OCI-LY7 (cell line): ENCODE measurements around the gene EHD3. TPM values are rescaled to one million over a fixed set of nuclear protein-coding genes. Genes with fewer than 3 reads are reported as not detected.

Experiments
- Bru-seq: library from RNA; stranded (reverse); fragments of 400-500 nt; gene quantifications from one replicate; lab custom pipeline; 2021; lab: Mats Ljungman, UMichigan
- BruChase-seq, 2 experiments: library from RNA; stranded (reverse); fragments of 400-500 nt; gene quantifications; one replicate each; lab custom pipeline; 2021; lab: Mats Ljungman, UMichigan
- BruUV-seq: library from RNA; stranded (reverse); fragments of 400-500 nt; replicated peaks from 2 replicates; lab custom pipeline; 2021; lab: Mats Ljungman, UMichigan
- CTCF ChIA-PET: fragments of 300-600 bp; sonication (Branson Sonifier 250); formaldehyde crosslinking; loops from one replicate; lab custom pipeline; 2022; ENCODE audit warnings: antibody characterized with exemption; ENCODE audit not compliant: unreplicated experiment; lab: Charles Lee
- POLR2A ChIA-PET: fragments of 300-600 bp; sonication (Branson Sonifier 250); formaldehyde crosslinking; loops from one replicate; lab custom pipeline; 2022; ENCODE audit warnings: antibody characterized with exemption; lab: Charles Lee
- DNase-seq: peaks from one replicate; pipeline ENCODE4 v3.0.0-alpha.2; 2015; ENCODE audit warnings: low spot score
- H2AFZ ChIP-seq: fragments of 200-600 bp; sonication (generic), shearing (Covaris generic); 2 replicates; pipeline ENCODE4 v1.6.1; 2014; ENCODE audit warnings: mild to moderate bottlenecking, antibody characterized with exemption, low read length, moderate library complexity
- H3K27ac ChIP-seq: fragments of 200-600 bp; sonication (generic); 2 replicates; pipeline ENCODE4 v1.5.1; 2014; ENCODE audit warnings: mixed run types, low read depth, mild to moderate bottlenecking, moderate library complexity, low read length, inconsistent platforms; ENCODE audit not compliant: poor library complexity, severe bottlenecking
- H3K36me3 ChIP-seq: fragments of 200-600 bp; sonication (generic); 2 replicates; pipeline ENCODE4 v1.6.1; 2014; ENCODE audit warnings: mild to moderate bottlenecking, antibody characterized with exemption, low read length, moderate library complexity, mixed read lengths; ENCODE audit not compliant: insufficient read depth
- H3K4me1 ChIP-seq: fragments of 200-600 bp; sonication (generic); 2 replicates; pipeline ENCODE4 v1.5.1; 2014; ENCODE audit warnings: mild to moderate bottlenecking, low read length; ENCODE audit not compliant: insufficient read depth, poor library complexity, severe bottlenecking
- H3K4me2 ChIP-seq: fragments of 200-600 bp; sonication (generic); 2 replicates; pipeline ENCODE4 v1.6.1; 2014; ENCODE audit warnings: mild to moderate bottlenecking, low read length
- H3K4me3 ChIP-seq: fragments of 200-600 bp; sonication (generic); 2 replicates; pipeline ENCODE4 v1.5.1; 2014; ENCODE audit warnings: mild to moderate bottlenecking, low read depth, low read length; ENCODE audit not compliant: poor library complexity, severe bottlenecking
- H3K79me2 ChIP-seq: fragments of 200-600 bp; sonication (generic); 2 replicates; pipeline ENCODE4 v1.6.1; 2016; ENCODE audit warnings: low read depth, mild to moderate bottlenecking, low read length, moderate library complexity, mixed read lengths; ENCODE audit not compliant: insufficient read depth
- H3K9me2 ChIP-seq: fragments of 200-600 bp; sonication (generic); 2 replicates; pipeline ENCODE4 v1.6.1; 2016; ENCODE audit warnings: mild to moderate bottlenecking, low read length, mixed read lengths; ENCODE audit not compliant: insufficient read depth
- H3K9me3 ChIP-seq: fragments of 200-600 bp; sonication (generic); 2 replicates; pipeline ENCODE4 v1.6.1; 2014; ENCODE audit warnings: mild to moderate bottlenecking, mixed run types, low read length, mixed read lengths
- H4K20me1 ChIP-seq: fragments of 200-600 bp; sonication (generic); 2 replicates; pipeline ENCODE4 v1.6.1; 2014; ENCODE audit warnings: mild to moderate bottlenecking, antibody characterized with exemption, low read length, moderate library complexity, mixed read lengths; ENCODE audit not compliant: insufficient read depth
- EZH2phosphoT487 ChIP-seq: fragments of 200-600 bp; sonication (generic); IDR thresholded peaks from 2 replicates; pipeline ENCODE4 v1.6.1; 2018; ENCODE audit warnings: low read depth, borderline replicate concordance, mild to moderate bottlenecking, mixed run types, antibody characterized with exemption, low read length, moderate library complexity, mixed read lengths
- intact Hi-C: fragments of 100-400 bp; cut with micrococcal nuclease; formaldehyde crosslinking; loops from one replicate; pipeline ENCODE4 v1.10.0; 2022; ENCODE audit not compliant: unreplicated experiment
- long read RNA-seq: library from polyadenylated mRNA; stranded (forward); transcript quantifications from one replicate; pipeline ENCODE4 v2.0.0, GENCODE V29; 2022
- total RNA-seq, 2 experiments: library from RNA; depleted of rRNA in 1 of 2; stranded (reverse); fragments of >200 nt in 1 of 2; shearing (Covaris generic) in 1 of 2; gene quantifications; 2 replicates each; pipeline ENCODE4 v1.2.3, GENCODE V29; 2014 to 2022
- TF ChIP-seq, protein P1 (sequence below): fragments of 200-600 bp; sonication (generic); conservative IDR thresholded peaks from 2 replicates; pipeline ENCODE4 v1.5.1; 2014; ENCODE audit warnings: mild to moderate bottlenecking, antibody characterized with exemption, low read length, moderate library complexity, mixed read lengths

Gene EHD3
- total RNA-seq (2014; rRNA removed; shearing (Covaris generic)) (0.73 and 0.98 TPM in 2 replicates), total RNA-seq (2022) (2.5 and 3.4 TPM in 2 replicates), Bru-seq, nascent RNA (percentile 44 among the genes with signal in this experiment), BruChase-seq, experiment 1, labeled RNA remaining after a 6-hour chase (percentile 40 among the genes with signal in this experiment), BruChase-seq, experiment 2, labeled RNA remaining after a 2-hour chase (percentile 43 among the genes with signal in this experiment)
- long read RNA-seq, full-length matches to known transcripts, result 4 of 12 reads
- long read RNA-seq, partial matches to known transcripts, result 6 of 12 reads
- long read RNA-seq, other reads (novel, unspliced or antisense), result 2 of 12 reads

DNA sequence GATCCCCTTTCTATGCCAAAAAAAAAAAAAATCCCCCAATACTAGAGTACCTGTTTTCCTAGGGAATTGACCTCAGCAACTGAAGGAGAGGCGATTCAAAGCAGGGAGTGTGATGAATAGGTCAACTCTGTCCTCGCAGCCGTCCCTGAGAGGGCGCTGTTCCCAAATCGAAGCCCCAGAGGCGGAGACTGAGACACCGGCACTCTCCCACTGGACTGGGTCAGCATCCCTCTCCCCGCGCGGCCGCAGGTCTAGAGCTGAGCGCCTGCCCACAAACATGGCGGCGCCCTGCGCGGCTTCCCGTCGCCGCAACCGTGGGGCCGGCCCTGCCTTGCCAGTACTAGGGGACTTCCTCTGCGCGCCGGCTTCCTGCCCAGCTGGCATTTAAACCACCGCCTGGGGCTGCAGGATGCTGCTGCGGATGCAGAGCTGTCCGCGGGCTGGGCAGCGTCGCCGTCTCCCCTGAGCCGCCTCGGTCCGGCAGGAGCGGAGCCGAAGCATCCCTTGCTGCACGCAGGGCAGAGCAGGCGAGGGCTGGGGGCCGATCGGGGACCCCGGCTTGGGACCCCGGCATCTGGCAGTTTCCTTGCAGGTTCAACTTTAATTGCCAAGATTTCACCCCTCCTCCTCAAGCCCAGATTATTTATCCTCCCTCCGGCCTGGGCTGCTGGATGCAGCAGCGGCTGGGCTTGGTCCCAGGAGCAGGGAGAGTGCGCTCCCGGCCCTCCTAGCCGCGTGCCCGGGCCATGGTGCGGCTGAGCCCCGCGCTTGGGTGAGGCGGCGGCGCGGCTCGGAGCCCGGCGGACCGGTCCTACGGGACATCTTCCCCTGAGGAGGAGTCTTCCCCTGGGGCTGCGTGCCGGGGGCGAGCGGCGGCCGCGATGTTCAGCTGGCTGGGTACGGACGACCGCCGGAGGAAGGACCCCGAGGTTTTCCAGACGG, at the start of gene EHD3:
Gene EHD3 (plus strand): TSS at position 412 of the 942 bp plus-strand sequence. CDS start 470 bp downstream, at position 882.
- H3K9me3 ChIP-seq, result no peaks in the 10 kb centered on the region
- no TSS peak for BruUV-seq
- CTCF ChIA-PET, result interaction anchor here (0.7 to 1.5 kb wide), 3 partner anchors 9 to 21 kb away, joined by 3 to 9 read pairs (median 3); no protein-coding TSS in a partner anchor
- H3K27ac ChIP-seq, result no peak within 1 kb of the TSS
- H3K79me2 ChIP-seq, result no peaks in the 10 kb centered on the region
- no peaks in the 10 kb centered on the region for H3K9me2 ChIP-seq
- H4K20me1 ChIP-seq, result no peaks in the 10 kb centered on the region
- no peaks in the 10 kb centered on the region for H3K36me3 ChIP-seq
- peak; percentile 93 for DNase-seq
- POLR2A ChIA-PET, result interaction anchor here (0.8 to 1.8 kb wide), 3 partner anchors 14 to 30 kb away, joined by 3 to 6 read pairs (median 4); partner anchors contain the start of gene CAPN14
- peak within 1 kb of the TSS; percentile 68 for H3K4me3 ChIP-seq
- intact Hi-C loops, result loop anchor here (1.0 to 2.0 kb wide), 2 partner anchors 22 to 99 kb away; no protein-coding TSS in a partner anchor
- peak within 1 kb of the TSS; percentile 88; the same call in 1 of the 2 replicates for H2AFZ ChIP-seq
- H3K4me2 ChIP-seq, result peak within 1 kb of the TSS; percentile 86
- H3K4me1 ChIP-seq, result peaks cover 48% of the 10 kb centered on the region
- no peak for TF ChIP-seq EZH2phosphoT487
- TF ChIP-seq, protein P1, sequence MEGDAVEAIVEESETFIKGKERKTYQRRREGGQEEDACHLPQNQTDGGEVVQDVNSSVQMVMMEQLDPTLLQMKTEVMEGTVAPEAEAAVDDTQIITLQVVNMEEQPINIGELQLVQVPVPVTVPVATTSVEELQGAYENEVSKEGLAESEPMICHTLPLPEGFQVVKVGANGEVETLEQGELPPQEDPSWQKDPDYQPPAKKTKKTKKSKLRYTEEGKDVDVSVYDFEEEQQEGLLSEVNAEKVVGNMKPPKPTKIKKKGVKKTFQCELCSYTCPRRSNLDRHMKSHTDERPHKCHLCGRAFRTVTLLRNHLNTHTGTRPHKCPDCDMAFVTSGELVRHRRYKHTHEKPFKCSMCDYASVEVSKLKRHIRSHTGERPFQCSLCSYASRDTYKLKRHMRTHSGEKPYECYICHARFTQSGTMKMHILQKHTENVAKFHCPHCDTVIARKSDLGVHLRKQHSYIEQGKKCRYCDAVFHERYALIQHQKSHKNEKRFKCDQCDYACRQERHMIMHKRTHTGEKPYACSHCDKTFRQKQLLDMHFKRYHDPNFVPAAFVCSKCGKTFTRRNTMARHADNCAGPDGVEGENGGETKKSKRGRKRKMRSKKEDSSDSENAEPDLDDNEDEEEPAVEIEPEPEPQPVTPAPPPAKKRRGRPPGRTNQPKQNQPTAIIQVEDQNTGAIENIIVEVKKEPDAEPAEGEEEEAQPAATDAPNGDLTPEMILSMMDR, result peak; percentile 69

DNA sequence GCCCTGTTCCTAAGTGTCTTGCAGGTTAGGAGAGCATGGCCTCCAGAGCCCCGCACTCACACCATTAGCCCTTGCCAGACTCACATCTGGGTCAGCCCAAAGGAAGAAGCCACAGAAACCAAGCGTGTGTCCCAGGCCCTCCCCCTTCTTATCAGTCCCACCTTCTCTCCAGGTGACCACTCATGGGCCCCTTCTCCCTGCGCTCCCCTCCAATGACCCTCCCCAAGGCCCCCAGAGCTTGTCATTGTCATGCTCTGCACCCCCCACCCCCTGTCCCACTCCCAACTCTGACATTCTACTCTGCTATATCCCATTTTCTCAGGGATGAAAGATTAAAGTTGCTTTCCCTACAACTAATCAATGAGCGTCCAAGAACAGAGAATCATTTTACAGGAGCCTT, 46.8 kb upstream of the EHD3 start:
- ChIA-PET POLR2A (no interaction called here), CTCF (no interaction called here)
- TF ChIP-seq, protein P1, result no peak
- TF ChIP-seq EZH2phosphoT487, result no peak
- BruUV-seq, result no TSS peak
- H3K27ac ChIP-seq, result no peak overlapping the region
- no peaks in the 10 kb centered on the region for H4K20me1 ChIP-seq
- no peak overlapping the region for H3K4me2 ChIP-seq
- no peaks in the 10 kb centered on the region for H3K9me3 ChIP-seq
- DNase-seq, result no peak
- no peaks in the 10 kb centered on the region for H3K9me2 ChIP-seq
- no peaks in the 10 kb centered on the region for H3K79me2 ChIP-seq
- no peak overlapping the region for H3K4me3 ChIP-seq
- H3K36me3 ChIP-seq, result no peaks in the 10 kb centered on the region
- intact Hi-C loops, result no loop called here
- H2AFZ ChIP-seq, result no peak overlapping the region
- H3K4me1 ChIP-seq, result no peaks in the 10 kb centered on the region
